NCI-H1694 treated with DMSO at 0.1 percent for 48 hours (cell line): ENCODE data around the gene SH3PXD2B.
"Not testable (repeated sequence)": the region's sequence is repeated elsewhere in the genome, so short reads cannot be mapped to it uniquely, and the experiment has no call there.

Experiments used
- DNase-seq: peaks from one replicate; lab custom pipeline; 2025; lab: John Stamatoyannopoulos, UW

Gene SH3PXD2B

GRCh38 chr5:172417983-172418630 lies 36.2 kb downstream of the SH3PXD2B start:
- DNase-seq = no peak

GRCh38 chr5:172417130-172417841 lies 37.0 kb downstream of the SH3PXD2B start:
- DNase-seq = no peak

- DNase-seq = no peak
Observed at GRCh38 chr5:172415362-172416275, 38.7 kb downstream of the SH3PXD2B start.

GRCh38 chr5:172414531-172415361 lies 39.6 kb downstream of the SH3PXD2B start:
- no peak for DNase-seq

- DNase-seq = no peak
Observed at GRCh38 chr5:172413601-172414171, 40.6 kb downstream of the SH3PXD2B start.

GRCh38 chr5:172412724-172413286 lies 41.5 kb downstream of the SH3PXD2B start:
- DNase-seq = no peak

GRCh38 chr5:172411484-172412072 lies 42.7 kb downstream of the SH3PXD2B start:
- DNase-seq = no peak

- DNase-seq = no peak
Observed at GRCh38 chr5:172410662-172411483, 43.5 kb downstream of the SH3PXD2B start.

GRCh38 chr5:172410160-172410559 lies 44.2 kb downstream of the SH3PXD2B start:
- DNase-seq = no peak

GRCh38 chr5:172409477-172409876 lies 44.8 kb downstream of the SH3PXD2B start:
- DNase-seq = not testable (repeated sequence)

- no peak for DNase-seq
Observed at GRCh38 chr5:172407822-172408221, 46.5 kb downstream of the SH3PXD2B start.

- DNase-seq = no peak
Observed at GRCh38 chr5:172407241-172407691, 47.1 kb downstream of the SH3PXD2B start.

- DNase-seq = no peak
Observed at GRCh38 chr5:172405226-172406107, 48.9 kb downstream of the SH3PXD2B start.

GRCh38 chr5:172404746-172405145 lies 49.6 kb downstream of the SH3PXD2B start:
- DNase-seq = no peak

- no peak for DNase-seq
Observed at GRCh38 chr5:172403817-172404216, 50.5 kb downstream of the SH3PXD2B start.

GRCh38 chr5:172403189-172403796 lies 51.0 kb downstream of the SH3PXD2B start:
- no peak for DNase-seq

GRCh38 chr5:172402531-172403188 lies 51.7 kb downstream of the SH3PXD2B start:
- no peak for DNase-seq

- not testable (repeated sequence) for DNase-seq
Observed at GRCh38 chr5:172402031-172402430, 52.3 kb downstream of the SH3PXD2B start.
